Measurements from ENCODE around the gene LTBP1.

The LTBP1 gene

GRCh38 chr2:32904751-32905150 lies 42.0 kb upstream of the LTBP1 start:
- H3K27me3 ChIP-seq (ENCODE audit: control insufficient read depth, low read length) = no peaks in the 10 kb centered on the region
- peaks cover 20% of the 10 kb centered on the region for H3K36me3 ChIP-seq (ENCODE audit: control insufficient read depth, low read length)
- H3K9me3 ChIP-seq (ENCODE audit: control insufficient read depth, insufficient read depth, low read length) = peaks cover 7% of the 10 kb centered on the region; the same call in 1 of the 2 replicates
- H3K4me2 ChIP-seq (ENCODE audit: low read length) = peak overlapping the region; percentile 62
- H3K9me2 ChIP-seq (replicated peaks; ENCODE audit: control insufficient read depth, low read length) = no peaks in the 10 kb centered on the region
- TF ChIP-seq CTCF (IDR thresholded peaks at IDR 0.05; ENCODE audit: low read depth, low read length, poor library complexity, severe bottlenecking) (no peak), EZH2phosphoT487 (IDR thresholded peaks at IDR 0.05; ENCODE audit: borderline replicate concordance, low read length) (no peak)
- peak overlapping the region; percentile 10; the same call in 1 of the 2 replicates for H3K27ac ChIP-seq (ENCODE audit: low read depth, low read length)
- H3F3A ChIP-seq (ENCODE audit: control insufficient read depth, insufficient read depth) = no peaks in the 10 kb centered on the region
- peaks cover 65% of the 10 kb centered on the region for H3K4me1 ChIP-seq (ENCODE audit: control insufficient read depth, low read length)
- H4K20me1 ChIP-seq (ENCODE audit: control insufficient read depth, insufficient read depth, low read depth, low read length) = no peaks in the 10 kb centered on the region
- H3K4me3 ChIP-seq (ENCODE audit: low read length) = peak overlapping the region; percentile 37
- no peaks in the 10 kb centered on the region for H3K79me2 ChIP-seq (ENCODE audit: control insufficient read depth, low read length)

DNA sequence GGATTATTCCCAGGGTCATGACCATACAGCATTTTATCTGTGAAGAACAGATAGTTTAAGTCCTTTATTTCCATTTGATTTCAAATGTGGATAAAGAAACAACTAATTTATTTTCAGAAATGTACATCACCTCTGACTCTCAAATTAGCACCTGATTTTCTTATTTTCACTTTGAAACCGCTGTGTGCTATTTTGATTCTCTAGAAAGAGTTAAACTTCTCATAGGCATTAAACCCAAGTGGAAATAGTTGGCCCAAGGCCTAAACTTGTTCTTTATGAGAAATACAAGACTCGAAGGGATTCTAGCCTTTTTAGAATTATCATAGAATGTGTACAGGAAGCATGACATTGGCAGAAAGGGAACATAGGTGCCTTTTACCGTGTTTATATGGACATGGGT lies 41.5 kb upstream of the LTBP1 start:
- Histone ChIP-seq H3K27me3 (ENCODE audit: control insufficient read depth, low read length) (no peaks in the 10 kb centered on the region), H3K36me3 (ENCODE audit: control insufficient read depth, low read length) (peaks cover 21% of the 10 kb centered on the region), H3K4me1 (ENCODE audit: control insufficient read depth, low read length) (peaks cover 70% of the 10 kb centered on the region), H4K20me1 (ENCODE audit: control insufficient read depth, insufficient read depth, low read depth, low read length) (no peaks in the 10 kb centered on the region), H3F3A (ENCODE audit: control insufficient read depth, insufficient read depth) (peaks cover 3% of the 10 kb centered on the region), H3K9me3 (ENCODE audit: control insufficient read depth, insufficient read depth, low read length) (peaks cover 7% of the 10 kb centered on the region; the same call in 1 of the 2 replicates), H3K4me3 (ENCODE audit: low read length) (peak overlapping the region; percentile 37), H3K9me2 (replicated peaks; ENCODE audit: control insufficient read depth, low read length) (no peaks in the 10 kb centered on the region), H3K4me2 (ENCODE audit: low read length) (peak overlapping the region; percentile 62), H3K27ac (ENCODE audit: low read depth, low read length) (peak overlapping the region; percentile 28), H3K79me2 (ENCODE audit: control insufficient read depth, low read length) (no peaks in the 10 kb centered on the region)
- TF ChIP-seq CTCF (IDR thresholded peaks at IDR 0.05; ENCODE audit: low read depth, low read length, poor library complexity, severe bottlenecking) (no peak), EZH2phosphoT487 (IDR thresholded peaks at IDR 0.05; ENCODE audit: borderline replicate concordance, low read length) (no peak)

DNA sequence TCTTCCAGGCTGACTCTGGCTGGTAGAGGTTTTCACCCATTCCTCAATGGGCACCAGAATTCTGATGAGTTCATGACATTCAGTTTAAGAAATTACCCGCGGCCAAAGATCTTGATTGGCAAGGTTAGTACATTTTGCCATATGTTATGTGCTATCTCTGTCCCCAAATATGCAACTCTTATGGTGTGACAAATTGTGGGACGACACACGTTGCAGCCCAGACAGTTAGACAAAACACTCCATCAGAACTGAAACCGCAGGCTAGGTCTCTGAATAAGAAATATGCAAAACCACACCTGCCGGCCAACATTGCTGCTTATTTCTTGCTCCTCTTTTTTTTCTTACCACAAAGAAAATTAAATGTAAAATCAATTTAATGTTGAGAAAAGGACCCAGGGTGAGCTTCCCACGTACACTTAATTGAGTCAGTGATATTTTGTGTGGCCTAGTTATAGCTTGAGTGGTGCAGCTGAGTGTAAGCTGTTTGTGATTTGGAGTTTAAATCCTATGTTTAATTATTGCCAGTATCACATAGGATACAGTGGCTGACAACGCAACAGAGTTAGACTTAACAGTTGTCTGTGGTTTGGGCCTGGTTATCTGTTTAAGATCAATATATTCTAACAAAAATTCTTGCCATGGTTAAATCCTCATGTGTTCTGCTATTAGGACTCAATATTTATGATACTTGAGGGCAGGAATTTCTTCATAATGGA lies 35.7 kb upstream of the LTBP1 start:
- Histone ChIP-seq H3K36me3 (ENCODE audit: control insufficient read depth, low read length) (peaks cover 19% of the 10 kb centered on the region), H3K4me3 (ENCODE audit: low read length) (peak overlapping the region; percentile 66), H4K20me1 (ENCODE audit: control insufficient read depth, insufficient read depth, low read depth, low read length) (no peaks in the 10 kb centered on the region), H3K27me3 (ENCODE audit: control insufficient read depth, low read length) (no peaks in the 10 kb centered on the region), H3K9me2 (replicated peaks; ENCODE audit: control insufficient read depth, low read length) (no peaks in the 10 kb centered on the region), H3K9me3 (ENCODE audit: control insufficient read depth, insufficient read depth, low read length) (peaks cover 7% of the 10 kb centered on the region; the same call in 1 of the 2 replicates), H3K4me2 (ENCODE audit: low read length) (peak overlapping the region; percentile 83), H3K79me2 (ENCODE audit: control insufficient read depth, low read length) (no peaks in the 10 kb centered on the region), H3K4me1 (ENCODE audit: control insufficient read depth, low read length) (peaks cover 82% of the 10 kb centered on the region), H3F3A (ENCODE audit: control insufficient read depth, insufficient read depth) (peaks cover 29% of the 10 kb centered on the region), H3K27ac (ENCODE audit: low read depth, low read length) (peak overlapping the region; percentile 100)
- TF ChIP-seq CTCF (IDR thresholded peaks at IDR 0.05; ENCODE audit: low read depth, low read length, poor library complexity, severe bottlenecking) (no peak), EZH2phosphoT487 (IDR thresholded peaks at IDR 0.05; ENCODE audit: borderline replicate concordance, low read length) (no peak)

All from DOHH2 (cell line).